K562 (cell line): Measurements from ENCODE around the gene RNASET2.

Experiments used
- NRF1 ChIP-seq, 2 experiments: fragments of 450-650 bp; IDR thresholded peaks in 1 of 2; conservative IDR thresholded peaks in 1 of 2; 2 replicates each; pipeline ENCODE4 v1.6.1; 2014; ENCODE audit warnings: mild to moderate bottlenecking in 2 of 2
- RAD21 ChIP-seq, 2 experiments: fragments of 250-450 bp in 1 of 2; fragments of 450-650 bp in 1 of 2; sonication (Bioruptor Pico) in 1 of 2; formaldehyde crosslinking in 1 of 2; IDR thresholded peaks in 1 of 2; conservative IDR thresholded peaks in 1 of 2; 2 replicates each; pipeline versions ENCODE4 v1.4.0 to v1.8.0; 2020 to 2022; ENCODE audit warnings: mild to moderate bottlenecking in 2 of 2, moderate library complexity in 1 of 2
- ZFP36 ChIP-seq: fragments of 150-350 bp; IDR thresholded peaks from 2 replicates; pipeline ENCODE4 v1.6.1; 2018; ENCODE audit warnings: low read length, low read depth; ENCODE audit not compliant: partially characterized antibody
- ZNF217 ChIP-seq: sonication (generic); formaldehyde crosslinking; IDR thresholded peaks from 2 replicates; pipeline ENCODE4 v1.8.0; 2022; ENCODE audit warnings: mild to moderate bottlenecking, missing genetic modification reagents
- ZNF232 ChIP-seq: sonication (generic); formaldehyde crosslinking; IDR thresholded peaks from 2 replicates; pipeline ENCODE4 v1.8.0; 2022; ENCODE audit warnings: mild to moderate bottlenecking, missing genetic modification reagents
- ZNF274 ChIP-seq: IDR thresholded peaks from 2 replicates; pipeline ENCODE4 v1.6.1; 2011; ENCODE audit warnings: low read depth, mild to moderate bottlenecking, low read length, moderate library complexity, borderline replicate concordance
- TF ChIP-seq, protein P1 (sequence below): fragments of 250-450 bp; sonication (Bioruptor Pico); IDR thresholded peaks from 2 replicates; pipeline ENCODE4 v1.6.1; 2021; ENCODE audit warnings: mild to moderate bottlenecking
- TF ChIP-seq, protein P2 (sequence below): sonication (generic); formaldehyde crosslinking; IDR thresholded peaks from 2 replicates; pipeline ENCODE4 v1.8.1; 2023; ENCODE audit warnings: mild to moderate bottlenecking, missing genetic modification reagents
- TF ChIP-seq, protein P3 (sequence below): fragments of 250-450 bp; sonication (Bioruptor Pico); IDR thresholded peaks from 2 replicates; pipeline ENCODE4 v1.4.0; 2020

DNA sequence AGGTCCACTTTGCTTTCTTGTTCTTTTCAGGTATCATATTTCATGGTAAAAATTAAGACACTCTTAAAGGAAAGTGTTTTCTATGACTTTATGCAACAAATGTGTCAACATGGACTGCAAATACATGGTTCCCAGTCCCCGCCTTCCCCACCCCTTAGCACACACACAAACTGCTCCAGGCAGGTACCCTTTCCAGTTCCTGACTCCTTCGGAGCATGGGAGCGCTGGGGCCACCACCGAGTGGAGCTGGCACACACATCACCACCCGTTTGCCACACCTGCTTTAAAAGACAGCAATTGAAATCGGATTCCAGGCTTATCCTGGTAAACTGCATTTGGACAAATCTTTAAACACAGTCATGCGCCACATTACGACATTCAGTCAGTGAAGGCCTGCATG lies 22.2 kb downstream of the RNASET2 start:
- TF ChIP-seq ZNF232 (CRISPR knock-in tag): no peak
- TF ChIP-seq, protein P1, sequence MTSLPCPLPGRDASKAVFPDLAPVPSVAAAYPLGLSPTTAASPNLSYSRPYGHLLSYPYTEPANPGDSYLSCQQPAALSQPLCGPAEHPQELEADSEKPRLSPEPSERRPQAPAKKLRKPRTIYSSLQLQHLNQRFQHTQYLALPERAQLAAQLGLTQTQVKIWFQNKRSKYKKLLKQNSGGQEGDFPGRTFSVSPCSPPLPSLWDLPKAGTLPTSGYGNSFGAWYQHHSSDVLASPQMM (CRISPR knock-in tag): no peak
- TF ChIP-seq, protein P2, sequence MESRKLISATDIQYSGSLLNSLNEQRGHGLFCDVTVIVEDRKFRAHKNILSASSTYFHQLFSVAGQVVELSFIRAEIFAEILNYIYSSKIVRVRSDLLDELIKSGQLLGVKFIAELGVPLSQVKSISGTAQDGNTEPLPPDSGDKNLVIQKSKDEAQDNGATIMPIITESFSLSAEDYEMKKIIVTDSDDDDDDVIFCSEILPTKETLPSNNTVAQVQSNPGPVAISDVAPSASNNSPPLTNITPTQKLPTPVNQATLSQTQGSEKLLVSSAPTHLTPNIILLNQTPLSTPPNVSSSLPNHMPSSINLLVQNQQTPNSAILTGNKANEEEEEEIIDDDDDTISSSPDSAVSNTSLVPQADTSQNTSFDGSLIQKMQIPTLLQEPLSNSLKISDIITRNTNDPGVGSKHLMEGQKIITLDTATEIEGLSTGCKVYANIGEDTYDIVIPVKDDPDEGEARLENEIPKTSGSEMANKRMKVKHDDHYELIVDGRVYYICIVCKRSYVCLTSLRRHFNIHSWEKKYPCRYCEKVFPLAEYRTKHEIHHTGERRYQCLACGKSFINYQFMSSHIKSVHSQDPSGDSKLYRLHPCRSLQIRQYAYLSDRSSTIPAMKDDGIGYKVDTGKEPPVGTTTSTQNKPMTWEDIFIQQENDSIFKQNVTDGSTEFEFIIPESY (CRISPR knock-in tag): no peak
- no peak for TF ChIP-seq ZNF217 (CRISPR knock-in tag)
- no peak for TF ChIP-seq RAD21 (CRISPR knock-in tag; conservative IDR thresholded peaks at IDR 0.05 in 1 of 2, IDR thresholded peaks at IDR 0.05 in 1 of 2)
- TF ChIP-seq ZFP36: no peak
- TF ChIP-seq, protein P3, sequence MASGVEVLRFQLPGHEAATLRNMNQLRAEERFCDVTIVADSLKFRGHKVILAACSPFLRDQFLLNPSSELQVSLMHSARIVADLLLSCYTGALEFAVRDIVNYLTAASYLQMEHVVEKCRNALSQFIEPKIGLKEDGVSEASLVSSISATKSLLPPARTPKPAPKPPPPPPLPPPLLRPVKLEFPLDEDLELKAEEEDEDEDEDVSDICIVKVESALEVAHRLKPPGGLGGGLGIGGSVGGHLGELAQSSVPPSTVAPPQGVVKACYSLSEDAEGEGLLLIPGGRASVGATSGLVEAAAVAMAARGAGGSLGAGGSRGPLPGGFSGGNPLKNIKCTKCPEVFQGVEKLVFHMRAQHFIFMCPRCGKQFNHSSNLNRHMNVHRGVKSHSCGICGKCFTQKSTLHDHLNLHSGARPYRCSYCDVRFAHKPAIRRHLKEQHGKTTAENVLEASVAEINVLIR (CRISPR knock-in tag): no peak
- no peak for TF ChIP-seq ZNF274
- no peak for TF ChIP-seq NRF1 (conservative IDR thresholded peaks at IDR 0.05 in 1 of 2, IDR thresholded peaks at IDR 0.05 in 1 of 2)
